ENCODE data around the gene ZMYM2. TPM values are rescaled to one million over a fixed set of nuclear protein-coding genes. Genes with fewer than 3 reads are reported as not detected.

ZMYM2 gene
- total RNA-seq, 4 donors from 2014 or later: 44.5 to 217 (median 57.0) TPM

- DNase-seq (ENCODE audit: low spot score in 2 of 2): peak in 1 of 2 donors; percentile 62
- Histone ChIP-seq H3K9me3 (no peaks in the 10 kb centered on the region), H3K36me3 (no peaks in the 10 kb centered on the region), H3K4me3 (peak overlapping the region; percentile 60), H3K27ac (no peak overlapping the region), H3K4me1 (peaks cover 27% of the 10 kb centered on the region), H3K27me3 (peaks cover 29% of the 10 kb centered on the region)
- TF ChIP-seq POLR2A (IDR thresholded peaks at IDR 0.05): no peak
- no peak for TF ChIP-seq POLR2AphosphoS5 (IDR thresholded peaks at IDR 0.05)
- no peak for TF ChIP-seq CTCF (IDR thresholded peaks at IDR 0.05)
- TF ChIP-seq EP300 (IDR thresholded peaks at IDR 0.05): no peak
- WGBS: 78% methylated on average over 18 of the region's 18 CpGs
Measured at GRCh38 chr13:20129076-20129475, 170.5 kb downstream of the ZMYM2 start.

DNA sequence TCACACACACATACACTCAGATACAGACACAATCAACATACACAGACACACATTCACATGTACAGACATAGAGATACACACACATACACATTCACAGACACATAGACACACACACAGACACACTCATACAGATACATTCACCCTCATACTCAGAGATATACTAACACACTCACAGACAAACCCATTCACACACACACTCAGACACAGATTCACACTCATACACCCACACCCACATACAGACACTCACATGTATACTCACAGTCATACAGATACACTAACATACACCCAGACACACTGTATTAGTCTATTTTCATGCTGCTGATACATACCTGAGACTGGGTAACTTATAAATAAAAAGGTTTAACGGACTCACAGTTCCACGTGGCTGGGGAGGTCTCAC is 171.5 kb downstream of the ZMYM2 start:
- Histone ChIP-seq H3K4me1 (peaks cover 27% of the 10 kb centered on the region), H3K27me3 (peaks cover 38% of the 10 kb centered on the region), H3K27ac (no peak overlapping the region), H3K4me3 (no peak overlapping the region), H3K36me3 (no peaks in the 10 kb centered on the region), H3K9me3 (no peaks in the 10 kb centered on the region)
- no peak for TF ChIP-seq CTCF (IDR thresholded peaks at IDR 0.05)
- TF ChIP-seq POLR2AphosphoS5 (IDR thresholded peaks at IDR 0.05): no peak
- TF ChIP-seq EP300 (IDR thresholded peaks at IDR 0.05): no peak
- no peak for TF ChIP-seq POLR2A (IDR thresholded peaks at IDR 0.05)
- 75% methylated on average over 2 of the region's 2 CpGs for WGBS
- DNase-seq (ENCODE audit: low spot score in 2 of 2): no peak

- H3K4me1 ChIP-seq: peaks cover 22% of the 10 kb centered on the region
- H3K27me3 ChIP-seq: peaks cover 43% of the 10 kb centered on the region
- TF ChIP-seq POLR2AphosphoS5 (IDR thresholded peaks at IDR 0.05) (no peak), EP300 (IDR thresholded peaks at IDR 0.05) (no peak), POLR2A (IDR thresholded peaks at IDR 0.05) (no peak), CTCF (IDR thresholded peaks at IDR 0.05) (no peak)
- H3K36me3 ChIP-seq: no peaks in the 10 kb centered on the region
- DNase-seq (ENCODE audit: low spot score in 2 of 2): no peak
- WGBS: 100% methylated on average over 2 of the region's 2 CpGs
- H3K4me3 ChIP-seq: no peak overlapping the region
- no peak overlapping the region for H3K27ac ChIP-seq
- H3K9me3 ChIP-seq: no peaks in the 10 kb centered on the region
Measured at GRCh38 chr13:20130652-20131051, 172.1 kb downstream of the ZMYM2 start.

- peaks cover 17% of the 10 kb centered on the region for H3K4me1 ChIP-seq
- H3K4me3 ChIP-seq: no peak overlapping the region
- WGBS: 72% methylated on average over 11 of the region's 11 CpGs
- peaks cover 49% of the 10 kb centered on the region for H3K27me3 ChIP-seq
- H3K9me3 ChIP-seq: no peaks in the 10 kb centered on the region
- no peaks in the 10 kb centered on the region for H3K36me3 ChIP-seq
- H3K27ac ChIP-seq: no peak overlapping the region
- no peak for TF ChIP-seq POLR2AphosphoS5 (IDR thresholded peaks at IDR 0.05)
- peak in 1 of 2 donors; percentile 62 for DNase-seq (ENCODE audit: low spot score in 2 of 2)
Measured at GRCh38 chr13:20131057-20131832, 172.7 kb downstream of the ZMYM2 start.

DNA sequence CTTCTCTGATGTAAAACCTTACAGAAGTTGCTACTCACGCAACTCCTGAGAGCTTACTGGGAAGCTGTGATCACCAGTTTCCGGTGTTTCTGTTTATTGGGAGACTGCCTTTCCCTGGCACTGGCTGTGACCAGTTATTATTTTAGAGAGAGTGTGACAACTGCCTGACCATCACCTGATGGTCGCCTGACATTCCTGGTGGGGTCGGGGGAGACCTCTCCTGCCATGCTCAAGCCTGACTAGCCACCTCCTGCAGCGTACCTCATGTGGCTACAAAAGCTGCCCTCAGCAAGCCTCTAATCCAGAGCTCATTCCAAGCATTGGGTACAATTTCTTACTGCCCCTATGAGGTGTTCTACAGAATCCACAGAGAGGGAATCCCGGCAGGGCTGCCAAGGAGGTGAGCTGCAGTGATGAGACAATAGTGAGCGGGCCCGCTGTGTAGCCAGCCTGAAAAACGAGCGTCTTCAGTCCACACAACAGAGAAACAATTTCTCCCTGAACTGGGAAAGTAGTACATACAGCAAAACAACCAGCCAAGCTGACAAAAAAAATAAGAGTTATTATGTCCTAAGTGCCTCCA is 173.6 kb downstream of the ZMYM2 start:
- WGBS: 82% methylated on average over 8 of the region's 10 CpGs
- no peaks in the 10 kb centered on the region for H3K9me3 ChIP-seq
- DNase-seq (ENCODE audit: low spot score in 2 of 2): peak in 1 of 2 donors; percentile 40
- H3K27ac ChIP-seq: no peak overlapping the region
- TF ChIP-seq POLR2A (IDR thresholded peaks at IDR 0.05) (no peak), EP300 (IDR thresholded peaks at IDR 0.05) (no peak), POLR2AphosphoS5 (IDR thresholded peaks at IDR 0.05) (no peak), CTCF (IDR thresholded peaks at IDR 0.05) (no peak)
- no peaks in the 10 kb centered on the region for H3K36me3 ChIP-seq
- H3K27me3 ChIP-seq: peaks cover 58% of the 10 kb centered on the region
- no peak overlapping the region for H3K4me3 ChIP-seq
- peaks cover 22% of the 10 kb centered on the region for H3K4me1 ChIP-seq

Measured in suprapubic skin (tissue), 4 donors.